Right hindlimb (tissue), 1 donor: Measurements from ENCODE around the gene UMODL1.

Source experiments
- DNase-seq: peaks from one replicate; pipeline ENCODE4 v3.0.0-alpha.2; 2018

UMODL1 gene

GRCh38 chr21:42082501-42083360 lies 11.6 kb downstream of the UMODL1 start:
- no peak for DNase-seq

DNA sequence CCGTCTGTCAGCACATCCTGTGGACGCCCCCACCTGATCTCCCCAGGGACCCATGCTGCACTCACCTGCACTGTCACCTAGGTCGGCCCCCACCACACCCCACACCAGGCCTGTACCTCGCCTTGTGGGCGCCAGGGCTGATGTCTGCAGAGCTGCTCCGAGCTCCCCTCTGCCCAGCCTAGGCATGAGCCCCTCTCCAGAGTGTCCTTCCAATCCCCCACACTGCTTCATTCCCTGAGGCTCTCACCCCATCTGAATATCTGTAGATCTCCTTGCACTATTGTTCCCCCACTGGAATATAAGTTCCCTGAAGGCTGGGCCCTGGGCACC lies 12.2 kb downstream of the UMODL1 start:
- DNase-seq: no peak

DNA sequence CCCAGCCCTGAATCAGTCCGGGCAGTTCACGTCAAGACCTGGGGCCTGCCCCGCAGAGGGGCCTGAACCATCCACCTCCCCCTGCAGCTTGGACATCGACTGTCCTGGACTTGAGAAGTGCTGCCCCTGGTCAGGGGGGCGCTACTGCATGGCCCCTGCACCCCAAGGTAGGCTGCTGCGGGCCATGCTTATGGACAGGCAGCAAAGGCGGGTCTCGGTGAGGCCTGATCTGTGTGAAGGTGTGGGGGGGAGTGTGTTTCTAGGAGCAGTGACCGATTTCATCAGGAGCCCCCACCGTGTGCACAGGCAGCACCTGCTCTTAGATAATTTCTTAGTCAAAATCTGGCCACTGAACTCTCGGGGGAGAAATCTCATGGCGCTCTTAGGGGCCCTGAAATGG lies 13.0 kb downstream of the UMODL1 start:
- no peak for DNase-seq

DNA sequence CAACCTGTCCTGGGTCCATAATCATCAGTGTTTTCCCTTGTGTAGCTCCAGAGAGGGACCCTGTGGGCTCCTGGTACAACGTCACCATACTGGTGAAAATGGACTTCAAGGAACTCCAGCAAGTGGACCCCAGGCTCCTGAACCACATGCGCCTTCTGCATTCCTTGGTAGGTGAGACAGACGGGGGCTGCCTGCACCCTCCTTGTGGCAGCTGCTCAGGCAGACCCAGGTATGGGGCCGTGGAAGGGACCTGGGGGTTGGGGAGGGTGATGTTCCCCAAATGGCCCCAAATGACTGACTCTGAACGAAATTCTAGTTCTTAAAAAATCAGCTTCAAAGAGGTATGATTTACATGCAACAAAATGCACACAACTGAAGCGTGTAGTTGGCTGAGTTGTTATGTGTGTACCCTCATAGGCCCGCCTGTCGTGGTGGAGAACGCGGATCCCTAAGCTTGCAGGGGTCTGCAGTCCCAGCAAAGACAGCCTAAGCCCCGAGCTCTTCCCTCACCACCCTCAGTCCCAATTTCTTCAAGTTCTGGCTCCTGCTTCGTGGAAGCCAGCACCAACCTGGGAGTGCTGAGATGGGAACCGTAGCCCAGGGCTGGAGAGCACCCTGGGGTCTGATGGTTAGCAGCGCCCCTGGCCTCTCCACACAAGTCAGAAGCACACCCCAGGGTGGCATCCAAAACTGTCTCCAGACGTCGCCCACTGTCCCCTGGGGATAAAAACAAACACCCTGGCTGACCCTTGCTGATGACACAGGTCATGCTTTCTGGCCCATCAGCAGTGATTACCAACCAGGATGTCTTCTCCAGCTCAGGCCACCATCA lies 14.3 kb downstream of the UMODL1 start:
- no peak for DNase-seq

- DNase-seq: no peak
Measured at GRCh38 chr21:42086969-42087368, 15.9 kb downstream of the UMODL1 start.

GRCh38 chr21:42088148-42088547 lies 17.0 kb downstream of the UMODL1 start:
- no peak for DNase-seq

DNA sequence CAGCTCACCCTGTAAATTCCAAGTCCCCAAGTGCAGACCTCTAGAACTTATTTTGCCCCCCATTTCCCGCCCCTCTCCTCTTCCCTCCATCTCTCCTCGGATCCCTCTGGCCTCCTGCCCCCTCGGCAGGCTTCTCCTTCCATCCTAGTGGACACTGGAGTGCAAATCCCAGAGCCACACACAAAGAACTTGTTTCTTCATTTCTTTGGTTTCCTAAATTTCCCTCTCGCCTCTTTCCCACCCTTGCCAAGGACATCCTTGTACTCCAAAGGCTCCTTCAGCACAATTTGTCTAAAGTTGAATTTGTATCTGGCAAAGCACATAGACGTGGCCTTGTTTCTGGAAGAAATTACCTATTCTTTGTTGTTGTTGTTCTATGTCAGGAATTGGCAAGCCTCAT lies 17.5 kb downstream of the UMODL1 start:
- no peak for DNase-seq

- no peak for DNase-seq
Measured at GRCh38 chr21:42089093-42089631, 18.0 kb downstream of the UMODL1 start.

DNA sequence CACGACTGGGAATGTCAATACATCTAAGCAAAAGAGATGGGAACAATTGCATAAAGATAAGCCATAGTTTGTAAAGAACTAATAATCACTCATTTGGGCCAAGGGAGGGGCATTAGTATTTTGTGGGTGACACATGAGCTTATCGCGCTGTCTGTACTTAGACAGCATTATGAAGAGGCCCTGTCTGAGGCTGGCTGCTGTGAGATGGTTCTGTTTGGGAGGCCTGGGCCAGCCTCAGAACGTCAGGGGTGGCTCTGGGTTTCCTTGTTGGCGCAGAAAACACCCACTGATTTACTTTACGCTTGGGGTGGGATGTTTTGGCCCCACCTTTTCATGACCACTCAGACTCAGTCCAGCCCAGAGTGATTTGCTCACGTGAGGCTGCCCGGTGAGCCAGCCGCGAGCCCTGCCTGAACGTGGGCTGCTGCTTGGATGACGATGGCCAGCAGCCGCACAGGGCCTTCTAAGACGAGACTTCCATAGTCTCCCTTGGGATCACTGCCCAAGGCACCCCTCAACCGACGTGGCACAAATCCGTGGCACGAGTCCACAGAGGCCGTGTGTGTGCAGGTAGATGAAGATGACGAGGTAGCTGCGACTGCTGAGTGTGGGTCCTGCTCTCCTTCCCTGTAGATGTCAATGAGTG lies 18.7 kb downstream of the UMODL1 start:
- DNase-seq: no peak

DNA sequence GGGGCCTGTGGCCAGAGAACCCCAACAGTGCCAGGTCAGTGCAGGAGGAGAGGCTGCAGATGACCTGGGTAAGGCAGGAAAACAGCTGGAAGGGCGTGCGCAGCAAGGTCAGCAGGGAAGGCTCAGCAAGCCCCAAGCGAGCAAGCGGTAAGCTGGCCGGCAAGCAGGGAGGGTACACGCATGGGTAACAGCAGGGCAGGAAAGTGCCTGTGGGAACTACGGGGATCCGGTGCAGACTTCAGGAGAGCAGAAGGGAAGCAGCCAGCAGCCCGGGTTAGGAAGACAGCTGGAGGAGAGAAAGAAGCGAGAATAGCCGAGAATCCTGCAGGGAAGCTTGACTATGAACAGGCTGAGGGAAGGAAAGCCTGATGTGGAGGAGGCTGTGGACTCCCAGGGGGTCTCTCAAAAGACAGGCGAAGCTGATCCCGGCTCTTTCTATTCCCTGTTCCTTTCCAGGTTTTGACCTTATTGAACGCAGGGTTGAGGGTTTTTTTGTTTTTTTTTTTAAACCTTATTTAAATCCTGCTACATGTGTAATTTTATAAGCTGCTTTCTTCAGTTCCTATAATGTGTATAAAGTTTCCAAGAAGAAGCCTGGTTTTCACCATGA lies 20.9 kb downstream of the UMODL1 start:
- no peak for DNase-seq

DNA sequence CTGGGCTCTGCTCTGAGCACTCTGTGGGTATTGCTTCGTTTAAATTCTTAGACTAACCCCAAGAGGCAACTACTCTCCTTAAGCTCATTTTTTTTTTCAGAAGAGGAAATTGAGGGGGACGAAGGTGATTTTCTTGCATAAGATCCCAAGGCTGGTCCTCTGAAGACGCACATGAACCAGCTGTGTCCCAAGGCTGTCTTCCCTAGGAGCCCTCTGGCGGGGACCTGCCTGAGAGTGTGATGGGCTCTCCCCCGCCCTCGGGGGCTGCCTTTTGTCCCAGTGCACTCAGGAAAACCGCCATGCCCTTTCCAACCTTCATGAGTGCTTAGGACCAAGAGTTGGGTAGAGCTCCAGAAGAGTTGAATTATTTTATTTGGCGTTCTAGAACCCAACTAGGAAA lies 21.7 kb downstream of the UMODL1 start:
- no peak for DNase-seq

- no peak for DNase-seq
Measured at GRCh38 chr21:42093186-42093585, 22.1 kb downstream of the UMODL1 start.

DNA sequence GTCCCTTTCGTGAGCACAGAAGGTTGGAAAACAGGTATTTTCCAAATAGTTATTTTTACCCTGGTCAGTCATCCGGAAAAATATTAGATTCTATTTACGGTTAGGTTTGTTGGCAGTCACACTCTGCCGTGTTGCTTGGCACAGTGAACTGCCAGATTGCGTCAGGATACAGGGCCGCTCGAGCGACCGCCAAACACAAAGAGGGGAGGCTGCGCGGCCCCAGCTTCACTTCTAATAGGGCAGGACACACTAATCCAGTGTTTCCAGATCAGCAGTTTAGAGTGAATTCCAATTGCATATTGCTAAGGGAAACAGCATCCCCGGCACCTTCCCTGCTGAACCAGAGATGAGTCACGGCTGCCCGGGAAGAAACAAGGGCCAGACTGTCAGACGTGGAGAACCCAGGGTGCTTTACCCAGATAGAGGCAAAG lies 22.9 kb downstream of the UMODL1 start:
- DNase-seq: peak; percentile 74

DNA sequence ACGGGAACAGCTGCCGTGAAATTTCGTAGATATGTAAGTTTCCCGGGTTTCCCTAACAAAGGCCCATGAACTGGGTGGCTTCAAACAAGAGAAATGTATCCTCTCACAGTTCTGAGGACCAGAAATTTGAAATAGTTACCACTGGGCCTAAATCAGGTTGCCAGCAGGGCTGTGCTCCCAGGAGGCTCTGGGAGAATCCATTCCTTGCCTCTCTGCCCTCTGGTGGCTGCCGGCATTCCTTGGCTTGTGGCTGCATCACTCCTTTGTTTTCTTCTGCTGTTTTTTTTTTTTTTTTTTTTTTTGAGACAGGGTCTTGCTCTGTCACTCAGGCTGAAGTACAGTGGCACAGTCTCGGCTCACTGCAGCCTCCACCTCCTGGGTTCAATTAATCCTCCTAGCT lies 23.7 kb downstream of the UMODL1 start:
- no peak for DNase-seq

DNA sequence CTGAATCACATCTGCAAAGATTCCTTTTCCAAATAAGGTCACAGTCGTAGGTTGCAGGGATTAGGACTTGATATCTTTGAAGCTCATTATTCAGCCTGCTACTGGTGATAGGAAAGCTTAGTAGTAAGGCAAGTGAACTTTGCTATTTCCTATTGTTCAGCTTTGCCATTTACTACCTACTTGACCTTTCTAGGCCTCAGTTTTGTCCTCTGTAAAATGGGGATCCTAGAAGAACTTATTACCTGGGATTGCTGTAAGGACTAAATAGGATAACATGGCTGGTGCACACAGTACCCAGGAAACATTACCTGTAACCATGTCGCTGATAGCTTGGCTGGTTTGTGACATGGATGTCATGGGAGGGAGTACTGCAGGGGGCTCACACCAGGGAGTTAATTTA lies 24.5 kb downstream of the UMODL1 start:
- DNase-seq: no peak

- DNase-seq: no peak
Measured at GRCh38 chr21:42096566-42096965, 25.4 kb downstream of the UMODL1 start.

DNA sequence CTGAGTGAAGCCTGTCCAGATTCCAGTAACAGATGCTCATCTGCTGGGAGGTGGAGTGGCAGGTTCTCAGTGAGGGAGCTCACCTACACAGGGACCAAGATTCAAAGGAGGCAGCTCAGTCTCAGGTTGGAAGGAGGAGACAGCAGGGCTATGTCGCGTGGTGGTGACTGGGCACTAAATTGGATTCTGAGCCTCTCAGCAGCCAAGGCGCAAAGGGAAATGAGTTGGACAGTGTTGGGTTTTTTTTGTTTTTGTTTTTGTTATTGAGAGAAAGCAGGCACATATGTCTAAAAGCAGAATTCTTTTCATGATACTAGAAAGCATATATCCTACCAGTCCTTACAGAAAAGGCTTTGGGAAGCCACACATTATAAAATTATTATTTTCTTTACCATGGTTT lies 26.2 kb downstream of the UMODL1 start:
- DNase-seq: no peak

DNA sequence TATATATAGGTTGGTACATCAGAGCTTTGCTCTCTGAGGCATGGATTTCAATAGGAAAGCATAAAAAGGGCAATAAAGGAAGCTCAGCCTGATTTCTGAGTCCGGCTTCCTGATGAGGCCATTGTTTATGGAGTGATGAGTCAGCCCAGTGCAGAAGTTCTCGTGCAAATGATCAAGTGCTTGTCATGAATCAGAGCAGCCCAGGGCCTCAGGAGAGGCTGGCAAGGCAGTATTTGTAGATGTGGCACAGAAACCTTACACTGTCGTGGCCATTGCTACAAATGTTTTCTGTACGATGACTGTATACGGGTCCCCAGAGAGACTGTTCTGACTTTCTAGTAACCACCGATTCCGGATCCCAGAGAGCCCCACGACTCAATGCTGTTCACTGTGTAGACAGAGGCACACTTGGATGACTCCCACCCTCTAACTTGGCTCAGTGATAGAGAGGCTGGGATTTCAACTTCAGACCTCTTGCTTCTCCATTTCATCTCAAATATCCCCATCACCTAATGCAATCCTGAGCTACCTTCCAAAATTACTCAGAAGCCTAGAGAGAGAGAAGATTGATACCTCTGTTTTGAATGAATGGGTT lies 26.8 kb downstream of the UMODL1 start:
- DNase-seq: no peak

DNA sequence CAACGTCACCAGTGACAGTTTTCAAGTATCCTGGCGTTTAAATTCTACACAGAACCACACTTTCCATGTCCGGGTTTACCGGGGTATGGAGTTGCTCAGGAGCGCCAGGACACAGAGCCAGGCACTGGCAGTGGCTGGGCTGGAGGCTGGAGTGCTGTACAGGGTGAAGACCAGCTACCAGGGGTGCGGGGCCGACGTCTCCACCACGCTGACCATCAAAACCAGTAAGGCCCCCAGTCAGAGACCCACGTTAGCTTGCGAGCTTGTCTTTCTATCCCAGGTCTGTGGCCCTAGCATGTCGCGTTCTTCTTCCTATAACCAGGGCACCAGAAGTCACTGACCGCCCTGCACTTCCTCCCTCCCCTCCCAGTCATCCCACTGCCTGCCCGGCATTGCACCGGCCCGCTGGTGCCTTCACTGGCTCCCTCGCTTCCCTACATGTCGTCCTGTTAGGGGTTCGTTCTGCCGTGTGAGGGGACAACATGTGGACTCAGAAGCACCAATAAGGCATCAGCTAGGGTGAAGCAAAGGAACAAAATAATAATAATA lies 27.9 kb downstream of the UMODL1 start:
- no peak for DNase-seq

DNA sequence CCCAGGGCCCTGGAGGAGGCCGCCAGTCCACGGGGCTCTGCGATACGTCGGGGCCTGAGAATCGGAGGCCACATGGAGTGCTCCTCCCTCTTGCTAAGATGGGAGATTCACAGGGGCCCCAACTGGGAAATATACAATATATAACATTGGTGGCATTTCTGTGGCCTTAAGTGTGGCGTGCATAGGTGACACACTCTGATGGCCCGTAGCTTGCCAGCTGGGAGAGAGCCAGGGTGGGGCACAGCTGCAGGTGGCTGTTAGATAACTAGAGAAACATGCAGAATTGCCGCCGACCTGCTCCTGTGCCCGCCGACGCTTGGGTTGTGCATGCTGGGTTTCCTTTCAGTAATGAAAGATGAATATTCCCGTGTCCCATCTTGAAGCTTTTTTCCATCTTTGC lies 30.1 kb downstream of the UMODL1 start:
- DNase-seq: no peak

DNA sequence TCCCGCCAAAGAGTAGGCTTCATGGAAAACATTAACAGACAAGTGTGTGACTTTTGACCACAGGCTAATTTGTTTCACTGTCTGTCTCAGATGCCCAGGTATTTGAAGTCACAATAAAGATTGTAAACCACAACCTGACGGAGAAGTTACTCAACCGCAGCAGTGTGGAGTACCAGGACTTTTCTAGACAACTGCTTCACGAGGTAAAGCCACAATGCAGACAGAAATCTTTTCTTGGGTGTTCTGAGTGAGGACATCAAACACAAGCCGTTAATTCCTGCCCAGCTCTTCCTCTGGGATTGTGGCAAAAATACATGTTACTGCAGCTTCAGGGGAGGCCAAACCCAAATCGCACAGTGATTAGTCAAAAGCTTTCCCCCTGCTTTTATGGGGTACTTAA lies 31.0 kb downstream of the UMODL1 start:
- DNase-seq: no peak

- no peak for DNase-seq
Measured at GRCh38 chr21:42102526-42102925, 31.4 kb downstream of the UMODL1 start.
